ENCODE data around the gene RNU6-7. TPM values are rescaled to one million over a fixed set of nuclear protein-coding genes. Genes with fewer than 3 reads are reported as not detected.
A peak's percentile ranks its signal among the peaks of the same experiment; 100 is the strongest.

Gene RNU6-7
- total RNA-seq, 1 donor from 2014 or later, result not detected

- intact Hi-C loops (cut with DNase I), result no loop called here
- DNase-seq (ENCODE audit: low spot score), result peak; percentile 89
- peak; percentile 96 for ATAC-seq
These were observed 1.4 kb downstream of the RNU6-7 start, which contains the start of gene RNU6-8 for GRCh38 chr14:32202998-32203882. Gene RNU6-8 (minus strand): TSS chr14:32203269.

- intact Hi-C loops (cut with DNase I), result no loop called here
- no peak for ATAC-seq
- DNase-seq (ENCODE audit: low spot score), result no peak
These were observed 2.1 kb downstream of the RNU6-7 start for GRCh38 chr14:32203928-32204357.

GRCh38 chr14:32205554-32205953 lies 3.7 kb downstream of the RNU6-7 start:
- DNase-seq (ENCODE audit: low spot score) (no peak), ATAC-seq (no peak)
- intact Hi-C loops (cut with DNase I), result no loop called here

- intact Hi-C loops (cut with DNase I), result no loop called here
- ATAC-seq, result no peak
- no peak for DNase-seq (ENCODE audit: low spot score)
These were observed 4.1 kb downstream of the RNU6-7 start for GRCh38 chr14:32205984-32206383.

- intact Hi-C loops (cut with DNase I), result no loop called here
- ATAC-seq, result no peak
- no peak for DNase-seq (ENCODE audit: low spot score)
These were observed 4.7 kb downstream of the RNU6-7 start for GRCh38 chr14:32206552-32206951.

- intact Hi-C loops (cut with DNase I), result no loop called here
- ATAC-seq (no peak), DNase-seq (ENCODE audit: low spot score) (no peak)
These were observed 6.6 kb downstream of the RNU6-7 start for GRCh38 chr14:32208490-32208889.

- ATAC-seq (no peak), DNase-seq (ENCODE audit: low spot score) (no peak)
- intact Hi-C loops (cut with DNase I), result no loop called here
These were observed 7.6 kb downstream of the RNU6-7 start for GRCh38 chr14:32209471-32209870.

- DNase-seq (ENCODE audit: low spot score) (no peak), ATAC-seq (no peak)
- intact Hi-C loops (cut with DNase I), result no loop called here
These were observed 9.2 kb downstream of the RNU6-7 start for GRCh38 chr14:32211068-32211404.

GRCh38 chr14:32212833-32213232 lies 11.0 kb downstream of the RNU6-7 start:
- ATAC-seq (no peak), DNase-seq (ENCODE audit: low spot score) (no peak)
- intact Hi-C loops (cut with DNase I), result no loop called here

GRCh38 chr14:32217301-32217700 lies 15.5 kb downstream of the RNU6-7 start:
- no peak for ATAC-seq
- DNase-seq (ENCODE audit: low spot score), result no peak
- intact Hi-C loops (cut with DNase I), result no loop called here

- intact Hi-C loops (cut with DNase I), result no loop called here
- ATAC-seq, result peak; percentile 62
- DNase-seq (ENCODE audit: low spot score), result no peak
These were observed 23.0 kb downstream of the RNU6-7 start for GRCh38 chr14:32224737-32225377.

- intact Hi-C loops (cut with DNase I), result no loop called here
- ATAC-seq (no peak), DNase-seq (ENCODE audit: low spot score) (no peak)
These were observed 23.6 kb downstream of the RNU6-7 start for GRCh38 chr14:32225378-32225920.

- no peak for DNase-seq (ENCODE audit: low spot score)
- ATAC-seq, result no peak
- intact Hi-C loops (cut with DNase I), result no loop called here
These were observed 24.2 kb downstream of the RNU6-7 start for GRCh38 chr14:32226056-32226455.

- DNase-seq (ENCODE audit: low spot score), result no peak
- no peak for ATAC-seq
- intact Hi-C loops (cut with DNase I), result no loop called here
These were observed 28.3 kb downstream of the RNU6-7 start for GRCh38 chr14:32230181-32230580.

- DNase-seq (ENCODE audit: low spot score) (no peak), ATAC-seq (no peak)
- intact Hi-C loops (cut with DNase I), result no loop called here
These were observed 28.9 kb downstream of the RNU6-7 start for GRCh38 chr14:32230695-32231280.

- no peak for ATAC-seq
- intact Hi-C loops (cut with DNase I), result no loop called here
These were observed 30.6 kb downstream of the RNU6-7 start for GRCh38 chr14:32232481-32232880.

GRCh38 chr14:32233260-32233659 lies 31.4 kb downstream of the RNU6-7 start:
- ATAC-seq, result no peak
- intact Hi-C loops (cut with DNase I), result no loop called here
- no peak for DNase-seq (ENCODE audit: low spot score)

More at GRCh38 chr14:32232481-32232880, 30.6 kb downstream of the RNU6-7 start:
- no peak for DNase-seq (ENCODE audit: low spot score)

GRCh38 chr14:32244404-32244803 lies 42.6 kb downstream of the RNU6-7 start:
- DNase-seq (ENCODE audit: low spot score) (no peak), ATAC-seq (no peak)
- intact Hi-C loops (cut with DNase I), result loop anchor here (10.0 kb wide), 1 partner anchor 310 kb away; no protein-coding TSS in a partner anchor

- intact Hi-C loops (cut with DNase I), result loop anchor here (10.0 kb wide), 1 partner anchor 312 kb away; no protein-coding TSS in a partner anchor
- no peak for DNase-seq (ENCODE audit: low spot score)
- ATAC-seq, result no peak
These were observed 44.9 kb downstream of the RNU6-7 start for GRCh38 chr14:32246751-32247150.

- no peak for ATAC-seq
- intact Hi-C loops (cut with DNase I), result loop anchor here (10.0 kb wide), 1 partner anchor 315 kb away; no protein-coding TSS in a partner anchor
- no peak for DNase-seq (ENCODE audit: low spot score)
These were observed 47.5 kb downstream of the RNU6-7 start for GRCh38 chr14:32249371-32249770.
